ENCODE measurements around the gene CRTC3.

Gene CRTC3

DNA sequence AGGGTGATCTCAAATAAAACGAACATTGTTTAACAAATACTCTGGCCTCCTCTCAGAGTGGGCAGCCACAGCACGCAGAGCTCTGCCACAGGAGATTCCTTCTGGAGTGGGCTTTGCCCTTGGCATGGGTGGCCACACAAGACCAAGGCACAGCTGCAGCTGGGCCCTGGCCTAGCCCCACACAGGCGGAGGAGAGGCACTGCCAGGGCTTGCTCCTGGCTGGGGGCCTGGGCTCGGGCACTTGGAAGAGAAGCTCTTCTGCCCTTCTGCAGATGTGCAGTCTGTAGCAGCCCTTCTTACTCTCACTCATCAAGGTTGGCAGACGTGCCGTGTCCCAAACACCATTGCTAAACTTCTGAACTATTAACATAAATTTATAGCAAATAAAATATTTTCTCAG, 67.2 kb downstream of the CRTC3 start:
- no peak for DNase-seq

- peak; percentile 85 for DNase-seq
Measured at GRCh38 chr15:90597577-90597976, 67.9 kb downstream of the CRTC3 start.

GRCh38 chr15:90598031-90598577, 68.4 kb downstream of the CRTC3 start:
- DNase-seq = peak; percentile 95

DNA sequence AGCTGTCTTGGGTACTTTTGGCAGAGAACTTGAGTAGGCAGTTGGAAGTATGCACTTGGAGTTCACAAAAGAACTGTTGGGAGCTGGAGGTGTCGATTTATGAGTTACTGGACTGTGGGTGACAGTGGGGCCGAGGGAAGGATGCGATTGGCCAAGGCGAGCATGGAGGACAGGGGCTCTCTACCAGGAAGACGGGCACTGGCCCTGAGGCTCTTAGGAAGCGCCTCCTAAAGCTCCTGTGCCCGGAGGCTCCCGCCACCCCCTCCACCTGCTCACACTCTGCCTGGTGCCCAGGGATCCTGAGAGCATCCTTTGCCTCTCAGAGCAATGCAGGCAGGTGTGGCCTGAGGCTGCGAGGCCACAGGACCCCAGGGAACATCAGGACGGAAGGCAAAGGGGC, 69.0 kb downstream of the CRTC3 start:
- DNase-seq = no peak

DNA sequence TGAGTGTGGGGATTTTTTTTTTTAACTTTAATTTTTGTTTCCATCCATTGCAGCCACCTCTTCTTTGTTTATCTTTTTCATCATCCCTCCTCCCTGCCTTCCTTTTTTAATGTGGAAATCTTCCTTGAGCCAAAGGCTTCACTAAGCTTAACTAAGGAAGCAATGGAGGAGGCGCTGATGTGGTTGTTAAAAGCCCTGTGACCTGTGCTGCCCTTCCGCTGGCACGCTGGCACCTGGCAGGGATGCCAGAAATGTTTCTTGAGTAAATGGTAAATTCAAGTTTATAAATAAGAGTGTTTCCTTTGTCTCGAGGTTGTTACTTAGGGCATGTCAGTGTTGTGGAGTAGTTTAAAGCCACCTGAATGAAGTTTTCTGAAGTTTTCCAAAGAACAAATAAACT, 69.4 kb downstream of the CRTC3 start:
- DNase-seq = no peak

DNA sequence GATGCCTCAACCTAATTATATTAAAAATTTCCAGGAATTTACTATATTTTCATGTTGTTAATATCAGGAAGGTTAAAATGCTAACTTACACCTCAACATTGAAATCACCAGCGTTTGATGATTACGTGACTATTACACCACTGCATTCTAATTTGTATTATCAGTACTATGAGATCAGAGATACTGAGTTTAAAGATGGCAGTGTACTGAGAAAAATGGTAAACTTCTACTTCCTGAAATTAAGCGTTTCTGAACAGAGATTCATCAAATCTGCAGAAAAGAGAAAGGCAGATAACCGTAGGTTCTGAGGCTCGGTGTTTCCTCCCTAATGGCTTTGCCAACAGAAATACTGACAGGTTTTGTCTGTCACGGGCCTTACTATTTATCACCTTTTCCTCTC, 69.9 kb downstream of the CRTC3 start:
- peak; percentile 59 for DNase-seq

DNA sequence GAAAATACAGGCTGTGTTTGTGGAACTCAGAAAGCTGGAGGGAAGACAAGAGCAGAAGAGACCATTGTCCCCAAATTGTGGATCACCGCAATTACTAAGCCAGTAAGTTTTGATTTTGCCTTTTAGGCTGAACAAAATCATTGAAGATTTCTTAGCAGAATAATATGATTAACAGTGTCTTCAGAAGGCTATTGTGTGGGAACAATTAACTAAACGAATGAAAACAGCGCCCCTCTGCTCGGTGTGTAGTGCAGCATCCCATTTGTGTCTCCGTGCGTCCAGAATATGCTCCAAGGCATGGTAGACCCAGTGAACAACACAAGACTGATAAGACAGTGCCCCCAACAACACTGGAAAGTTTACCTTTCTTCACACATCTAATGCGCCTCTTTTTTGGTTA, 71.2 kb downstream of the CRTC3 start:
- DNase-seq = no peak

GRCh38 chr15:90603893-90604292, 74.2 kb downstream of the CRTC3 start:
- DNase-seq = peak; percentile 66

DNA sequence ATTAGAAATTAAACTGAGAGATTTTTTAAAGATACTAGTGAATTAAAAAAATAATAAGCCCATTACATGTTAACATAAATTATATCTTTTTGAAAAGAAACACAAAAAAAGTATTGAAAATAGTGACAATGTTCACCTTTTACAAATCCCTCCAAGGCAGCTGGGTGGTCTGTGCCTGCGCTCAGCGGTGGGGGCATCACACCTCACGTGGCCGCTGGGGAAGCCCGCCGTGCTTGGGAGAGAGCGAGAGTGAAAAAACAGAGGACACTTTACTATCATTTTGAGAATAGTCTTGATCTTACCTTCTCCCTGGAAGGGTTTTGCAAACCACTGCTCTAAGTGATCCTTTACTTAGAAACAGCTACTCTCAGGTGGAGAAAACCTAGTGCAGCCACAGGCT, 76.9 kb downstream of the CRTC3 start:
- DNase-seq = no peak

GRCh38 chr15:90607361-90607760, 77.6 kb downstream of the CRTC3 start:
- no peak for DNase-seq

GRCh38 chr15:90609242-90610180, 79.8 kb downstream of the CRTC3 start:
- no peak for DNase-seq

- no peak for DNase-seq
Measured at GRCh38 chr15:90610190-90610589, 80.5 kb downstream of the CRTC3 start.

DNA sequence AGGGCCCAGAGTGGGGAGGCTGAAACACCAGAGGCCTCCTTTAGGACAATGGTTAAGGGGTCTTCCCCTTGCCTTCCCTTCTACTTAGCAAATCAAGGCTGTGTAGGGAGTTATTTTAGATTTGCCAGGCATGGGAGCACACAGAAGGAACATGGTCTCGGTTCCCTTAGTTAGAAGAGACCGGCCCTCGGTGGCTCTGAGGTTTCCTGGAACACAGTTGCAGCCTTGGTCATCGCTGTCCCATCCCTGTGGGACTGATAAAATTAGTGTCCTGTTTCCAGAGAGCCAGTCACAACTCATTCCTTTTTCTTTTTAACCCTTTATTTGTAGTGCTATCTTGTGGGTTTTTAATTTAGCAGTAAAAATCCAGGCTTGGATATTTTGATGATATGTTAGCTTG, 81.4 kb downstream of the CRTC3 start:
- DNase-seq = no peak

- no peak for DNase-seq
Measured at GRCh38 chr15:90617171-90617570, 87.4 kb downstream of the CRTC3 start.

DNA sequence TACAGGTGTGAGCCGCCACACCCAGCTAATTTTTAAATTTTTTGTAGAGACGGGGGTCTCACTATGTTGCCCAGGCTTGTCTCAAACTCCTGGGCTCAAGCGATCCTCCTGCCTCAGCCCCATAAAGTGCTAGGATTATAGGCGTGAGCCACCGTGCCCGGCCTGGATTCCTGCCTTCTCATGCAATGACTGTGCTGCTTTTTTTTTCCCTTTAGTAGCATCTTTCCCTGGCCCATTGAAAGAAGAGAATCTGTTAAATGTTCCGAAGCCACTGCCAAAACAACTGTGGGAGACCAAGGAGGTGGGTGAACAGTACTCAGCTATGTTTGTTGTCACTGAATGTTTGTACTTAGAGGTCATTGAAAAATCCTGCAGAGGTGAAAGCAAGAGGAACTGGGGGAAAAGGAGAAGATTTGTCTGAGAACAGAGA, 88.0 kb downstream of the CRTC3 start:
- no peak for DNase-seq

DNA sequence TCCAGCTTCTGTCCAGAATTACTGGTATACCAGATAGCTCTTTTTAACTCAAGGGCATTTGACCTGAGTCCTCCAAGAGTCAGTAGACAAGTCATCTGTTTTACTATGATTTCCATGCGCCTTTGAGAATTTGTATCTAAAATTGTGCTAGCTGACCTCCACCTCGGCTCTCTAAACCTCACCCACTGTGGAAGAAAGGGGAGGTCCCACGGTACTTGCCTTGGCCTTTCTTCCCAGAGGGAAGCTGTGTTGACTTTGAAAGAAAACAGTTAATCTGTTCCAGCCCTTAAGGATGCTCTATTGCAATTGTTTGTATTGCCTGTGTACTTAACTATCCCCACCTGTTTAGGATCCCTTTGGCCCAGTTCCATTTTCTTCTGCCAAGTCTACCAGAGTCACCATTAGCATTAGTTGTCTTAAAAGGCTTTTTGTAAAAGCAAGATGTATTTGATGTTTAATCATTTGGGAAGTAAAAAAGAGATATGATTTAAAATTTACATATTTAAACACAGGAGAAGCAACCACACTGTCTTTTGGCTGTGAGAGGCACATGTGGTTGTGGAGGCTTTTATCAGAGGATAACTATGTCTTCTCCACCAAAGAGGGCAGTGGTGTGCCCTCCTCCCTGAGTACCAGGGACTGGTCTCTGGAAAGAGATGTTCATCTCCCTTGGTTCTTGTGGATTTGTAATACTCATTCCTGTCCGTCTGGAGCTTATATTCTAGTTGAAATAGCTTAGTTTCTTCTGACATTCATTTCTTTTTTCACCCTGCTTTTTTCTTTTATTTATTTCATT, 88.8 kb downstream of the CRTC3 start:
- peak; percentile 58 for DNase-seq

- DNase-seq = no peak
Measured at GRCh38 chr15:90619468-90619867, 89.7 kb downstream of the CRTC3 start.

DNA sequence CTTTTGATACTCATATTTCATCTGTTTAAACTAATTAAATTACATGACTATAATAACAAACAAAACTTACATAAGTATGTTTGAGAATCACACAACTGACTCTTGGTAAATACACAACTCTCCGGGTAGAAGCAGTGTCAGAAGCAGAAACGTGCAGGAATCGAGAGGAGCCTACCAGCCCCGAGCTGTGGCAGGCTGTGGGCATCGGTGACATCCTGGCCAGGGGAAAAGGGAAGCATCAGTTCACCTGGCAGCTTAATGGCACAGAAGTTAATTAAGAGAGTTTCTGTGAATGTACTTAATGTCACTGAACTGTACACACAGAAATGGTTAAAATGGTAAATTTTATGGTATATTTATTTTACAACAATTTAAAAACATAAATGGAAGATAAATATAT, 90.2 kb downstream of the CRTC3 start:
- DNase-seq = peak; percentile 32

DNA sequence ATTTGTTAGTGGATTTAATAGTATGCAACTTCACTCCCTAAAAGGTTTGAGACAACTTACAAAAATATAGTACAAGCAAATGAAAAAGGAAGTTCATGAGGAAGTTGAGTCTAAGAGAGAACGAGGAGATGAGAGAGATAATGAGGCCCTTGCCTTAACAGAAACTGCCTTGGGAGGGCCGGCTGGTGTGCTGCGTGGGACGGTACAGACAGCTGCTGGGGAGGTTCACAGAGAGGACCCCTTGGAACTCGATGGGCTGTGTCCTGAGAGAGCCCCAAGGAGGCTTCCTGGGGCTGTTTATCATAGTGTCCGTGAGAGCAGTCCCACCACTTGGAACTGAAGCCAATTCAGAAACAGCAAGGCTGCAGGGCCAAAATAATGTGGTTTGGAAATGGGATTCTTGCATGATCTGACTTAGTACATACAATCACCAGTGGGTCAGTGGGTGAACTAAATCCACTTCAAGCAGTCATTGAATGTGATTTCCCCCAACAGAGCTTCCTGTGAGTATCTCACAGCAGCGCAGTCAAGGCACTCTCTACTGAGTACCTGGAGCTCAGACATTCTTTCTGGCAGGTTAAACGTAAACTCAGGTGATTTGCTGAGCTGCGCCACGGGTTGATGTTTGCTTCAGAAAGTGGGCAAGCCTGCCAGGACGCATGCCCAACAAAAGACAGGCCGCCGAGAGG, 90.8 kb downstream of the CRTC3 start:
- peak; percentile 85 for DNase-seq

DNA sequence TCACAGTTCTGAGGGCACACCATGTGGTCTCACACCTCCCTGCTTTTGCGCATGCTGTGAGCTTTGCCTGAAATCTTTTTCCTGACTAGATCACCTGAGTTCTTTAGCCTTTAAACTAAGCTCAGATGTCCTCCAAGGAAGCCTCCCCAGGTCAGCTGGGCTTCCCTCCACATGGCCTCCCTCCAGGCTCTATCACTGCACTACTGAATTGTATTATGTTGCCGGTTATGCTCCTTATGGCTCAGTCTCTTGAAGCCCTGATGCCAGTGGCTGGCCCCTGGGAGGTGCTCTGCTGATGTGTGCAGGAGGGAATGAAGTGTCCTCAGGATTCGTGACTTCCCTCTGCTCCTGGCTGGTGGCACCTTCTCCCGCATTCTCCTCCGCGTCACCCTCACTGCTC, 94.1 kb downstream of the CRTC3 start:
- no peak for DNase-seq

- DNase-seq = no peak
Measured at GRCh38 chr15:90624278-90624981, 94.7 kb downstream of the CRTC3 start.

DNA sequence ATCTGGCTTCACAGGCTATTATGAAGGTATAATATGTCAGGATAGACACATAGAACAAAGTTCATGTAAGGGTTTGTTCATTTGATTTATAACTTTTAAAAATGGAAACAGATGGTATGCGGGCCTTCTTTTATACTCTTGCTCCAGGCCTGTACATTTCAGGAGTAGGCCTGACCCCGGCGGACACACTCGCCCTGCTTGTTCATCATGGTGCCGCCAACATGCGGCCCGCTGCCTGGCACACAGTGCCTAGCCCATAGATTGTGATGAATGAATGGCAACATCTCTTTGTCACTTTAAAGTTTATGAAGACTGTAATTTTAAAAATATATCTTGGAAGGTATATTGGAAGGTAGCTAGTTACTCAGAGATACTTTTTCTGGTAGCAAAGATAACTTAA, 95.3 kb downstream of the CRTC3 start:
- DNase-seq = no peak
